Activated naive CD4-positive, alpha-beta T cell (primary cell): ENCODE results near the gene GALNT9.
"Not testable (repeated sequence)": the region's sequence is repeated elsewhere in the genome, so short reads cannot be mapped to it uniquely, and the experiment has no call there.

ENCODE experiments used
- DNase-seq, 4 experiments: peaks; one replicate each; lab custom pipeline; 2025; lab: John Stamatoyannopoulos, UW

The GALNT9 gene

GRCh38 chr12:132358241-132359225 is 29.1 kb upstream of the GALNT9 start:
- not testable (repeated sequence) for DNase-seq

- DNase-seq, result no peak
These were observed 28.3 kb upstream of the GALNT9 start for GRCh38 chr12:132357623-132358186.

- DNase-seq, result no peak
These were observed 27.6 kb upstream of the GALNT9 start for GRCh38 chr12:132356691-132357622.

- DNase-seq, result no peak
These were observed 26.6 kb upstream of the GALNT9 start for GRCh38 chr12:132355742-132356681.

- DNase-seq, result no peak
These were observed 25.7 kb upstream of the GALNT9 start for GRCh38 chr12:132354982-132355680.

GRCh38 chr12:132354211-132354981 is 25.0 kb upstream of the GALNT9 start:
- no peak for DNase-seq

GRCh38 chr12:132353811-132354210 is 24.4 kb upstream of the GALNT9 start:
- no peak for DNase-seq

- no peak for DNase-seq
These were observed 23.8 kb upstream of the GALNT9 start for GRCh38 chr12:132352896-132353800.

GRCh38 chr12:132351751-132352495 is 22.5 kb upstream of the GALNT9 start:
- no peak for DNase-seq

GRCh38 chr12:132349501-132350131 is 20.2 kb upstream of the GALNT9 start:
- no peak for DNase-seq

GRCh38 chr12:132348176-132348575 is 18.8 kb upstream of the GALNT9 start:
- DNase-seq, result no peak

GRCh38 chr12:132347176-132347855 is 17.9 kb upstream of the GALNT9 start:
- DNase-seq, result no peak

- DNase-seq, result no peak
These were observed 17.2 kb upstream of the GALNT9 start for GRCh38 chr12:132346471-132347175.

GRCh38 chr12:132345561-132346200 is 16.3 kb upstream of the GALNT9 start:
- no peak for DNase-seq

GRCh38 chr12:132345126-132345525 is 15.7 kb upstream of the GALNT9 start:
- no peak for DNase-seq

- DNase-seq, result no peak
These were observed 15.2 kb upstream of the GALNT9 start for GRCh38 chr12:132344601-132345000.
